ENCODE results near the gene YOD1. TPM values are rescaled to one million over a fixed set of nuclear protein-coding genes. Genes with fewer than 3 reads are reported as not detected.

The YOD1 gene
- total and polyA plus RNA-seq, 2 of the 13 experiments (the other 11 are each of a cell fraction or from before 2014, with no cell fraction given) = 3.4 to 9.1 TPM

GRCh38 chr1:207049974-207050391 lies 1.0 kb downstream of the YOD1 start (continued):
- TF ChIP-seq ZC3H13 (CRISPR knock-in tag; IDR thresholded peaks at IDR 0.05) = no peak
- TF ChIP-seq TAF15 (IDR thresholded peaks at IDR 0.05; ENCODE audit: low read depth, low read length, poor library complexity, severe bottlenecking) = no peak
- TF ChIP-seq CCDC6 (CRISPR knock-in tag; IDR thresholded peaks at IDR 0.05) = no peak
- TF ChIP-seq PAXIP1 (CRISPR knock-in tag; conservative IDR thresholded peaks at IDR 0.05) = no peak
- TF ChIP-seq FOXP4 (CRISPR knock-in tag; IDR thresholded peaks at IDR 0.05) = no peak
- no peak for TF ChIP-seq ZBTB14 (CRISPR knock-in tag; IDR thresholded peaks at IDR 0.05)
- TF ChIP-seq MTA1 (CRISPR knock-in tag; IDR thresholded peaks at IDR 0.05; ENCODE audit: borderline replicate concordance) = no peak
- TF ChIP-seq ZNF724P (CRISPR knock-in tag; IDR thresholded peaks at IDR 0.05; ENCODE audit: borderline replicate concordance) = no peak
- TF ChIP-seq PPARG (CRISPR knock-in tag; conservative IDR thresholded peaks at IDR 0.05) = 0 out of 2 replicates have a peak, but pooled peaks have one; percentile 12
- TF ChIP-seq ZNF562 (CRISPR knock-in tag; IDR thresholded peaks at IDR 0.05; ENCODE audit: borderline replicate concordance) = no peak
- 0 out of 2 replicates have a peak, but pooled peaks have one; percentile 14 for TF ChIP-seq GFI1 (CRISPR knock-in tag; IDR thresholded peaks at IDR 0.05; ENCODE audit: borderline replicate concordance)
- TF ChIP-seq HMGXB4 (CRISPR knock-in tag; IDR thresholded peaks at IDR 0.05; ENCODE audit: borderline replicate concordance in 1 of 2, low read depth in 1 of 2) = peak in 1 of 2 experiments; percentile 35; a peak in 1 of 4 replicates
- TF ChIP-seq RBM22 (optimal IDR thresholded peaks at IDR 0.05; ENCODE audit: low read length) = no peak
- TF ChIP-seq TGIF2 (CRISPR knock-in tag; IDR thresholded peaks at IDR 0.05) = peak; percentile 13; the same call in 1 of the 2 replicates
- TF ChIP-seq ZBTB7B (CRISPR knock-in tag; IDR thresholded peaks at IDR 0.05) = no peak
- TF ChIP-seq FOSL1 (CRISPR knock-in tag; IDR thresholded peaks at IDR 0.05; ENCODE audit: borderline replicate concordance) = no peak
